OCI-LY3 (cell line): ENCODE measurements around the gene CCL28.

Experiments used
- H2AFZ ChIP-seq: fragments of 200-600, 300-600 bp; shearing (Covaris generic); 2 replicates; pipeline ENCODE4 v1.6.0; 2014; ENCODE audit warnings: antibody characterized with exemption, low read depth, low read length
- H3K27ac ChIP-seq: fragments of 200-600, 300-600 bp; sonication (generic); 2 replicates; pipeline ENCODE4 v1.5.1; 2014; ENCODE audit warnings: mild to moderate bottlenecking, low read length, moderate library complexity, mixed read lengths
- H3K27me3 ChIP-seq: fragments of 200-600, 300-600 bp; sonication (generic); 2 replicates; pipeline ENCODE4 v1.6.1; 2014; ENCODE audit warnings: low read depth, low read length, mixed read lengths
- H3K36me3 ChIP-seq: fragments of 200-600, 300-600 bp; sonication (generic); replicated peaks from 2 replicates; pipeline ENCODE3; 2014; ENCODE audit warnings: low read depth, low read length, mixed read lengths
- H3K4me1 ChIP-seq: fragments of 300-600, 200-600 bp; sonication (generic); 2 replicates; pipeline ENCODE4 v1.6.1; 2014; ENCODE audit warnings: low read length, mixed read lengths
- H3K4me2 ChIP-seq: fragments of 200-600, 300-600 bp; sonication (generic); 2 replicates; pipeline ENCODE4 v1.6.1; 2014; ENCODE audit warnings: low read length, mixed read lengths
- H3K4me3 ChIP-seq: fragments of 300-600, 200-600 bp; sonication (generic); 2 replicates; pipeline ENCODE4 v1.5.1; 2014; ENCODE audit warnings: antibody characterized with exemption, mild to moderate bottlenecking, low read length, moderate library complexity
- H3K79me2 ChIP-seq: fragments of 300-600, 200-600 bp; shearing (Covaris generic); 2 replicates; pipeline ENCODE4 v1.6.1; 2014; ENCODE audit warnings: mild to moderate bottlenecking, low read length, mixed read lengths
- H3K9ac ChIP-seq: fragments of 300-600, 200-600 bp; shearing (Covaris generic); 2 replicates; pipeline ENCODE4 v1.6.0; 2014; ENCODE audit warnings: mild to moderate bottlenecking, low read length, moderate library complexity
- H3K9me3 ChIP-seq: fragments of 200-600, 300-600 bp; shearing (Covaris generic); 2 replicates; pipeline ENCODE4 v1.6.1; 2014; ENCODE audit warnings: low read length, mixed read lengths; ENCODE audit not compliant: insufficient read depth
- H4K20me1 ChIP-seq: fragments of 200-600, 300-600 bp; sonication (generic); 2 replicates; pipeline ENCODE4 v1.6.1; 2016; ENCODE audit warnings: low read length, mixed read lengths; ENCODE audit not compliant: insufficient read depth
- CTCF ChIP-seq: fragments of 200-600, 300-600 bp; sonication (generic); IDR thresholded peaks from 2 replicates; pipeline ENCODE4 v1.5.1; 2014; ENCODE audit warnings: antibody characterized with exemption, low read length, low read depth
- EZH2phosphoT487 ChIP-seq: fragments of 200-600 bp; shearing (Covaris generic); IDR thresholded peaks from 2 replicates; pipeline ENCODE4 v1.6.1; 2018; ENCODE audit warnings: antibody characterized with exemption, mixed run types, low read depth

Gene CCL28

GRCh38 chr5:43352915-43353314 lies 59.3 kb downstream of the CCL28 start:
- no peak overlapping the region for H3K4me3 ChIP-seq
- H3K36me3 ChIP-seq = no peaks in the 10 kb centered on the region
- H3K4me2 ChIP-seq = no peak overlapping the region
- TF ChIP-seq EZH2phosphoT487 = no peak
- H3K27me3 ChIP-seq = no peaks in the 10 kb centered on the region
- no peaks in the 10 kb centered on the region for H3K79me2 ChIP-seq
- H3K4me1 ChIP-seq = no peaks in the 10 kb centered on the region
- H3K9me3 ChIP-seq = no peaks in the 10 kb centered on the region
- no peaks in the 10 kb centered on the region for H4K20me1 ChIP-seq
- H2AFZ ChIP-seq = no peak overlapping the region
- H3K9ac ChIP-seq = no peak overlapping the region
- H3K27ac ChIP-seq = no peak overlapping the region

GRCh38 chr5:43352131-43352530 lies 60.1 kb downstream of the CCL28 start:
- TF ChIP-seq CTCF (no peak), EZH2phosphoT487 (no peak)
- H3K27me3 ChIP-seq = no peaks in the 10 kb centered on the region

GRCh38 chr5:43348861-43349363 lies 63.3 kb downstream of the CCL28 start:
- TF ChIP-seq EZH2phosphoT487 (no peak), CTCF (no peak)
- no peak overlapping the region for H3K4me3 ChIP-seq
- H3K4me2 ChIP-seq = no peak overlapping the region
- no peak overlapping the region for H2AFZ ChIP-seq
- no peaks in the 10 kb centered on the region for H3K36me3 ChIP-seq
- H3K9ac ChIP-seq = no peak overlapping the region
- no peaks in the 10 kb centered on the region for H3K27me3 ChIP-seq
- no peaks in the 10 kb centered on the region for H3K4me1 ChIP-seq
- no peaks in the 10 kb centered on the region for H3K9me3 ChIP-seq
- H4K20me1 ChIP-seq = no peaks in the 10 kb centered on the region
- H3K27ac ChIP-seq = no peak overlapping the region
- no peaks in the 10 kb centered on the region for H3K79me2 ChIP-seq

More at GRCh38 chr5:43352131-43352530, 60.1 kb downstream of the CCL28 start:
- Histone ChIP-seq H2AFZ (no peak overlapping the region), H3K9ac (no peak overlapping the region), H3K36me3 (no peaks in the 10 kb centered on the region), H4K20me1 (no peaks in the 10 kb centered on the region), H3K27ac (no peak overlapping the region), H3K4me1 (no peaks in the 10 kb centered on the region), H3K4me3 (no peak overlapping the region), H3K4me2 (no peak overlapping the region), H3K9me3 (no peaks in the 10 kb centered on the region), H3K79me2 (no peaks in the 10 kb centered on the region)

- Histone ChIP-seq H3K27ac (no peak overlapping the region), H3K9me3 (no peaks in the 10 kb centered on the region), H3K27me3 (no peaks in the 10 kb centered on the region), H3K4me2 (no peak overlapping the region), H3K4me3 (no peak overlapping the region), H3K9ac (no peak overlapping the region), H3K79me2 (no peaks in the 10 kb centered on the region), H4K20me1 (no peaks in the 10 kb centered on the region), H2AFZ (no peak overlapping the region), H3K4me1 (no peaks in the 10 kb centered on the region), H3K36me3 (no peaks in the 10 kb centered on the region)
- no peak for TF ChIP-seq CTCF
- no peak for TF ChIP-seq EZH2phosphoT487
These were observed 64.0 kb downstream of the CCL28 start for GRCh38 chr5:43348207-43348606.
